ENCODE measurements around the gene MRGPRE. TPM values are rescaled to one million over a fixed set of nuclear protein-coding genes. Genes with fewer than 3 reads are reported as not detected.

Gene MRGPRE
- total RNA-seq, 1 experiment from 2014 or later = not detected

GRCh38 chr11:3222941-3223915, 9.0 kb downstream of the MRGPRE start:
- H3K14ac ChIP-seq (ENCODE audit: insufficient read depth, low read length) = no peak overlapping the region; the same call in 1 of the 2 replicates
- no peak for TF ChIP-seq CTCF (conservative IDR thresholded peaks at IDR 0.05)
- no peak overlapping the region for H4K5ac ChIP-seq (ENCODE audit: insufficient read length, low read depth, low read length)
- no peaks in the 10 kb centered on the region for H3K79me1 ChIP-seq (ENCODE audit: insufficient read depth, low read depth, low read length, poor library complexity, severe bottlenecking)
- H2AK5ac ChIP-seq (ENCODE audit: insufficient read length, low read length) = no peak overlapping the region
- H3K18ac ChIP-seq (ENCODE audit: insufficient read length, low read depth, low read length) = no peak overlapping the region
- no peak overlapping the region for H2BK12ac ChIP-seq (ENCODE audit: insufficient read length, low read depth, low read length)
- H2BK5ac ChIP-seq (ENCODE audit: insufficient read length, low read length) = no peak overlapping the region
- no peak overlapping the region for H3K9ac ChIP-seq (ENCODE audit: extremely low read depth, insufficient read length, low read length)
- H4K8ac ChIP-seq (replicated peaks; ENCODE audit: insufficient read length, low read depth, low read length) = no peak overlapping the region
- no peaks in the 10 kb centered on the region for H3K4me1 ChIP-seq (ENCODE audit: insufficient read depth, low read length)
- H3K23me2 ChIP-seq (ENCODE audit: insufficient read length, low read depth, low read length, poor library complexity, severe bottlenecking) = no peaks in the 10 kb centered on the region
- H3T11ph ChIP-seq (ENCODE audit: low read length) = no peak overlapping the region
- Mint-ChIP-seq H3K4me3 (no peak overlapping the region), H3K4me1 (peaks cover 19 to 34% of the 10 kb centered on the region in 2 experiments), H3K27me3 (ENCODE audit: low read depth) (peaks cover 14% of the 10 kb centered on the region), H3K36me3 (ENCODE audit: insufficient read depth in 1 of 3, low read depth in 3 of 3) (no peaks in the 10 kb centered on the region), H3K27ac (no peak overlapping the region), H3K9me3 (no peaks in the 10 kb centered on the region)
- no peak overlapping the region for H4K91ac ChIP-seq (ENCODE audit: insufficient read length, low read depth, low read length)
- no peak overlapping the region for H2AFZ ChIP-seq (ENCODE audit: low read length)
- H3K27ac ChIP-seq (ENCODE audit: insufficient read length, low read depth, low read length) = no peak overlapping the region
- WGBS (ENCODE audit: extremely low coverage, insufficient read length, low lambda C conversion rate) = no CpG with 5 or more reads among the region's 36 CpGs
- no peak overlapping the region for H2BK15ac ChIP-seq (ENCODE audit: low read depth, low read length)
- H4K20me1 ChIP-seq (ENCODE audit: control insufficient read depth, insufficient read depth, insufficient read length) = no peaks in the 10 kb centered on the region
- H2BK20ac ChIP-seq (ENCODE audit: low read depth, low read length, poor library complexity, severe bottlenecking) = no peak overlapping the region
- H3K23ac ChIP-seq (ENCODE audit: insufficient read length, low read depth, low read length) = no peak overlapping the region
- DNase-seq = peak; percentile 29
- H3K56ac ChIP-seq (ENCODE audit: insufficient read length, low read depth, low read length) = no peak overlapping the region
- no peaks in the 10 kb centered on the region for H3K79me2 ChIP-seq (ENCODE audit: insufficient read depth, low read length)
- no peak overlapping the region for H3K4me2 ChIP-seq (ENCODE audit: insufficient read depth, insufficient read length, low read length)
- no peak overlapping the region for H2BK120ac ChIP-seq (ENCODE audit: low read depth, low read length, poor library complexity, severe bottlenecking)
- no peak overlapping the region for H3K4ac ChIP-seq (ENCODE audit: low read depth, low read length)
- no peaks in the 10 kb centered on the region for H3K27me3 ChIP-seq (ENCODE audit: insufficient read depth, low read length)
- no peaks in the 10 kb centered on the region for H3K9me3 ChIP-seq (ENCODE audit: control insufficient read depth, low read depth, low read length)
